Measurements from ENCODE around the gene ACOX2. TPM values are rescaled to one million over a fixed set of nuclear protein-coding genes. Genes with fewer than 3 reads are reported as not detected.

Gene ACOX2
- total and polyA plus RNA-seq, 2 donors (not counting 3 experiments of a cell fraction or from before 2014, with no cell fraction given): 1.5 to 10.5 TPM

- Histone ChIP-seq H4K20me1 (replicated peaks; ENCODE audit: control insufficient read depth, extremely low read depth, insufficient read depth, low read length) (no peaks in the 10 kb centered on the region), H3K9me3 (replicated peaks; ENCODE audit: control insufficient read depth, insufficient read depth, low read length) (no peaks in the 10 kb centered on the region), H3K36me3 (ENCODE audit: control insufficient read depth in 2 of 2, extremely low read depth in 1 of 2, insufficient read depth in 2 of 2, low read length in 2 of 2) (no peaks in the 10 kb centered on the region), H3K9me1 (replicated peaks; ENCODE audit: control insufficient read depth, extremely low read depth, insufficient read depth, low read length) (no peaks in the 10 kb centered on the region), H3K9ac (replicated peaks; ENCODE audit: extremely low read depth, insufficient read depth, low read length) (no peak overlapping the region), H3K4me3 (replicated peaks in 1 of 3; ENCODE audit: insufficient read depth in 1 of 3, low read depth in 1 of 3, low read length in 3 of 3) (no peak overlapping the region), H3K79me2 (ENCODE audit: control insufficient read depth, insufficient read depth, low read length) (no peaks in the 10 kb centered on the region), H3K4me1 (ENCODE audit: control insufficient read depth, extremely low read depth, insufficient read depth, low read length) (peaks cover 28% of the 10 kb centered on the region), H3K4me2 (ENCODE audit: insufficient read depth, low read length) (no peak overlapping the region), H2AFZ (ENCODE audit: low read depth, low read length) (no peak overlapping the region), H3K27ac (ENCODE audit: insufficient read depth, low read depth, low read length) (no peak overlapping the region), H3K27me3 (ENCODE audit: control insufficient read depth in 2 of 2, insufficient read depth in 2 of 2, low read length in 2 of 2) (no peaks in the 10 kb centered on the region)
- TF ChIP-seq MAX (IDR thresholded peaks at IDR 0.05; ENCODE audit: insufficient read depth, insufficient read length) (no peak), FOS (IDR thresholded peaks at IDR 0.05; ENCODE audit: borderline replicate concordance, insufficient read depth, low read length) (no peak), GATA2 (IDR thresholded peaks at IDR 0.05; ENCODE audit: insufficient read depth, insufficient read length, low read depth, low read length) (no peak), JUN (IDR thresholded peaks at IDR 0.05; ENCODE audit: borderline replicate concordance, insufficient read depth, insufficient read length, low read depth) (no peak), MYC (IDR thresholded peaks at IDR 0.05; ENCODE audit: low read depth, low read length) (no peak), CTCF (IDR thresholded peaks at IDR 0.05; ENCODE audit: extremely low read depth in 1 of 2, insufficient read depth in 1 of 2, low read depth in 1 of 2, low read length in 2 of 2) (no peak), POLR2AphosphoS5 (IDR thresholded peaks at IDR 0.05; ENCODE audit: insufficient read depth, low read depth, low read length) (no peak), EZH2 (IDR thresholded peaks at IDR 0.05; ENCODE audit: borderline replicate concordance, low read depth, low read length, severe bottlenecking) (no peak), POLR2A (IDR thresholded peaks at IDR 0.05; ENCODE audit: low read depth, low read length) (no peak)
- DNase-seq (ENCODE audit: low read depth, low spot score) (no peak), FAIRE-seq (no peak)
- CTCF ChIA-PET: interaction anchor here (2.4 kb wide), 2 partner anchors 9 to 11 kb away, joined by 10 to 13 read pairs; no protein-coding TSS in a partner anchor
- intact Hi-C loops (cut with micrococcal nuclease): no loop called here
- BruUV-seq (replicated peaks): no TSS peak
- POLR2A ChIA-PET: no interaction called here
- dilution Hi-C loops (cut with MboI; ENCODE audit: extremely low pct_ligation_motif_present, low sequenced_read_pairs): no loop called here
Observed at GRCh38 chr3:58578873-58579272, 41.9 kb upstream of the ACOX2 start.
